ENCODE data around the gene TUBD1. TPM values are rescaled to one million over a fixed set of nuclear protein-coding genes. Genes with fewer than 3 reads are reported as not detected.
"Not testable (repeated sequence)": the region's sequence is repeated elsewhere in the genome, so short reads cannot be mapped to it uniquely, and the experiment has no call there.

Gene TUBD1
- total RNA-seq, 1 experiment from 2014 or later = 11.4 TPM

GRCh38 chr17:59874376-59874775 lies 18.4 kb downstream of the TUBD1 start:
- no peak for DNase-seq (ENCODE audit: low read depth)

- not testable (repeated sequence) for DNase-seq (ENCODE audit: low read depth)
Observed at GRCh38 chr17:59873414-59873813, 19.3 kb downstream of the TUBD1 start.

- DNase-seq (ENCODE audit: low read depth) = no peak
Observed at GRCh38 chr17:59872351-59872750, 20.4 kb downstream of the TUBD1 start.

GRCh38 chr17:59870482-59870881 lies 22.3 kb downstream of the TUBD1 start:
- DNase-seq (ENCODE audit: low read depth) = no peak

GRCh38 chr17:59869941-59870218 lies 22.9 kb downstream of the TUBD1 start:
- DNase-seq (ENCODE audit: low read depth) = no peak

GRCh38 chr17:59863616-59864015 lies 29.1 kb downstream of the TUBD1 start:
- DNase-seq (ENCODE audit: low read depth) = no peak

GRCh38 chr17:59859444-59860025 lies 33.2 kb downstream of the TUBD1 start:
- peak; percentile 59 for DNase-seq (ENCODE audit: low read depth)

GRCh38 chr17:59858932-59859331 lies 33.8 kb downstream of the TUBD1 start:
- DNase-seq (ENCODE audit: low read depth) = no peak

- no peak for DNase-seq (ENCODE audit: low read depth)
Observed at GRCh38 chr17:59858167-59858816, 34.5 kb downstream of the TUBD1 start.

- DNase-seq (ENCODE audit: low read depth) = no peak
Observed at GRCh38 chr17:59856859-59857794, 35.6 kb downstream of the TUBD1 start.

GRCh38 chr17:59853919-59854729 lies 38.6 kb downstream of the TUBD1 start:
- DNase-seq (ENCODE audit: low read depth) = not testable (repeated sequence)

GRCh38 chr17:59853168-59853918 lies 39.4 kb downstream of the TUBD1 start:
- DNase-seq (ENCODE audit: low read depth) = peak; percentile 95

- DNase-seq (ENCODE audit: low read depth) = not testable (repeated sequence)
Observed at GRCh38 chr17:59852847-59853167, 39.9 kb downstream of the TUBD1 start.

- peak; percentile 94 for DNase-seq (ENCODE audit: low read depth)
Observed at GRCh38 chr17:59851439-59852375, 41.0 kb downstream of the TUBD1 start.

GRCh38 chr17:59850311-59850710 lies 42.4 kb downstream of the TUBD1 start:
- DNase-seq (ENCODE audit: low read depth) = not testable (repeated sequence)

GRCh38 chr17:59848778-59849177 lies 44.0 kb downstream of the TUBD1 start:
- peak; percentile 58 for DNase-seq (ENCODE audit: low read depth)

- no peak for DNase-seq (ENCODE audit: low read depth)
Observed at GRCh38 chr17:59848385-59848668, 44.4 kb downstream of the TUBD1 start.

- DNase-seq (ENCODE audit: low read depth) = peak; percentile 92
Observed at GRCh38 chr17:59846394-59847165, 46.2 kb downstream of the TUBD1 start.

- DNase-seq (ENCODE audit: low read depth) = peak; percentile 95
Observed at GRCh38 chr17:59845595-59846393, 46.9 kb downstream of the TUBD1 start.

Data from M059J (cell line).